Lower lobe of right lung (tissue), 2 donors: Measurements from ENCODE around the gene MGAT4A. TPM values are rescaled to one million over a fixed set of nuclear protein-coding genes. Genes with fewer than 3 reads are reported as not detected.

Source experiments
- ATAC-seq, 2 donors: fragments of 200-7000 bp; cut with Tn5 transposase; one replicate each; pipeline ENCODE4 v1.9.1; 2020 to 2022; ENCODE audit warnings: mild to moderate bottlenecking in 2 of 2, moderate library complexity in 2 of 2
- DNase-seq: peaks from one replicate; pipeline ENCODE4 v3.0.0-alpha.2; 2020
- H3K27ac ChIP-seq: fragments of 200-600 bp; one replicate; pipeline ENCODE4 v1.8.0; 2022
- H3K27me3 ChIP-seq: fragments of 200-600 bp; one replicate; pipeline ENCODE4 v1.8.0; 2022; ENCODE audit warnings: low read depth
- H3K36me3 ChIP-seq: fragments of 200-600 bp; one replicate; pipeline ENCODE4 v1.8.0; 2022; ENCODE audit warnings: mild to moderate bottlenecking
- H3K4me1 ChIP-seq: fragments of 200-600 bp; one replicate; pipeline ENCODE4 v1.8.0; 2022
- H3K4me3 ChIP-seq: fragments of 200-600 bp; one replicate; pipeline ENCODE4 v1.8.0; 2022; ENCODE audit warnings: mild to moderate bottlenecking
- H3K9me3 ChIP-seq: fragments of 200-600 bp; one replicate; pipeline ENCODE4 v1.8.0; 2022
- intact Hi-C: fragments of 100-400 bp; cut with DNase I; formaldehyde crosslinking; loops from one replicate; pipeline ENCODE4 v1.11.0; 2022
- total RNA-seq: library from RNA; stranded (reverse); fragmentation: NEBNext Ultra II Directional; extraction: Animal tissue kit (Norgen Biotek cat#: 25700); gene quantifications from one replicate; pipeline ENCODE4 v1.2.1, GENCODE V29; 2021
- TF ChIP-seq, protein P1 (sequence below): fragments of 200-600 bp; IDR thresholded peaks from one replicate; pipeline ENCODE4 v1.8.0; 2022; ENCODE audit warnings: antibody characterized with exemption, mild to moderate bottlenecking
- donor health status: DM: no; HTN: yes; CAD: no; lungs with severe emphysema.

MGAT4A gene
- total RNA-seq, 1 donor from 2014 or later: 82.0 TPM

- Histone ChIP-seq H3K36me3 (no peaks in the 10 kb centered on the region), H3K4me3 (peak overlapping the region; percentile 25), H3K27ac (peak overlapping the region; percentile 62), H3K9me3 (no peaks in the 10 kb centered on the region), H3K4me1 (peaks cover 49% of the 10 kb centered on the region), H3K27me3 (no peaks in the 10 kb centered on the region)
- DNase-seq (no peak), ATAC-seq (peak; percentile 12 to 29)
- TF ChIP-seq, protein P1, sequence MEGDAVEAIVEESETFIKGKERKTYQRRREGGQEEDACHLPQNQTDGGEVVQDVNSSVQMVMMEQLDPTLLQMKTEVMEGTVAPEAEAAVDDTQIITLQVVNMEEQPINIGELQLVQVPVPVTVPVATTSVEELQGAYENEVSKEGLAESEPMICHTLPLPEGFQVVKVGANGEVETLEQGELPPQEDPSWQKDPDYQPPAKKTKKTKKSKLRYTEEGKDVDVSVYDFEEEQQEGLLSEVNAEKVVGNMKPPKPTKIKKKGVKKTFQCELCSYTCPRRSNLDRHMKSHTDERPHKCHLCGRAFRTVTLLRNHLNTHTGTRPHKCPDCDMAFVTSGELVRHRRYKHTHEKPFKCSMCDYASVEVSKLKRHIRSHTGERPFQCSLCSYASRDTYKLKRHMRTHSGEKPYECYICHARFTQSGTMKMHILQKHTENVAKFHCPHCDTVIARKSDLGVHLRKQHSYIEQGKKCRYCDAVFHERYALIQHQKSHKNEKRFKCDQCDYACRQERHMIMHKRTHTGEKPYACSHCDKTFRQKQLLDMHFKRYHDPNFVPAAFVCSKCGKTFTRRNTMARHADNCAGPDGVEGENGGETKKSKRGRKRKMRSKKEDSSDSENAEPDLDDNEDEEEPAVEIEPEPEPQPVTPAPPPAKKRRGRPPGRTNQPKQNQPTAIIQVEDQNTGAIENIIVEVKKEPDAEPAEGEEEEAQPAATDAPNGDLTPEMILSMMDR: no peak
- intact Hi-C loops: no loop called here
These were observed 41.0 kb upstream of the MGAT4A start for GRCh38 chr2:98771721-98772524.

DNA sequence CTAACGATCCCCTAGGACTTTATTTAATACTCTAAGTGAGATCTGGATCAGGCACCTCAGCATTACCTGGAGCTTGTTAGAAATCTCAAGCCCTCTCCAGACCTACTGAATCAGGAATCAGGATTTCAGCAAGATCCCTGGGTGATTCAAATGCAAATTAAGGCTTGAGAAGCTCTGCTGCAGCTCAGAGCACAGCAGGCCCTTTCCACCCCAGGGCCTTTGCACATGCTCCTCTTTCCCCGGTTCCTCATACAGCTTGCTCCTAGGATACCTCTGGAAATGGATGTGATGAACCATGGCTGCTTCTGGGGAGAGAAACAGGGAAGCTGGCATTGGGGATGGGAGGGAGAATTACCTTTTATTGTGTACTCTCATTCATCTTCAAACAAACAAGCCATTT lies 40.3 kb upstream of the MGAT4A start:
- intact Hi-C loops: no loop called here
- H3K4me3 ChIP-seq: peak overlapping the region; percentile 25

DNA sequence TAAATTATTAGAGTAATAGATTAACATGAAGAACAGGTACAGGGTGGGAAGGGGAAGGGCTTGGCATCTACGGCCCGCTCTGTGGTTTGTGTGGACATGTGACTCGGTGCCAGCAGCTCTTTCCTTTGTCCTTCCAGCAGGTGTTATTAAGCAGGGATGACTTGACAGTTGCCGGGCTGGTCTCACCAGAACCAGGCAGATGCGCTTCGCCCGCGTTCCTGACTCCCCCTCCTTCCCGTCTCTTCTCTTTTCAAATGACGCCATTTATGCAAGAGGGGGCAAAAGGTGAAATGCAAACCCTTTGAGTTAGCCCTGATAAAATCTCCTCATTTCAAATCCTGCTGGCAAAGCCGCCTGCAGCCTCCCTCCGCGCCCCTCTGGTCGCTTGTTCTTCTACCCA lies 38.9 kb upstream of the MGAT4A start:
- no peak overlapping the region for H3K4me3 ChIP-seq
- no peaks in the 10 kb centered on the region for H3K36me3 ChIP-seq
- H3K9me3 ChIP-seq: no peaks in the 10 kb centered on the region
- no peak for ATAC-seq
- intact Hi-C loops: no loop called here
- no peak overlapping the region for H3K27ac ChIP-seq
- TF ChIP-seq, protein P1: no peak
- H3K27me3 ChIP-seq: no peaks in the 10 kb centered on the region
- no peak for DNase-seq
- H3K4me1 ChIP-seq: peaks cover 40% of the 10 kb centered on the region

More for the DNA sequence above, 40.3 kb upstream of the MGAT4A start:
- Histone ChIP-seq H3K27ac (peak overlapping the region; percentile 62), H3K27me3 (no peaks in the 10 kb centered on the region), H3K4me1 (peaks cover 49% of the 10 kb centered on the region), H3K36me3 (no peaks in the 10 kb centered on the region), H3K9me3 (no peaks in the 10 kb centered on the region)
- ATAC-seq (no peak), DNase-seq (no peak)
- TF ChIP-seq, protein P1: no peak

DNA sequence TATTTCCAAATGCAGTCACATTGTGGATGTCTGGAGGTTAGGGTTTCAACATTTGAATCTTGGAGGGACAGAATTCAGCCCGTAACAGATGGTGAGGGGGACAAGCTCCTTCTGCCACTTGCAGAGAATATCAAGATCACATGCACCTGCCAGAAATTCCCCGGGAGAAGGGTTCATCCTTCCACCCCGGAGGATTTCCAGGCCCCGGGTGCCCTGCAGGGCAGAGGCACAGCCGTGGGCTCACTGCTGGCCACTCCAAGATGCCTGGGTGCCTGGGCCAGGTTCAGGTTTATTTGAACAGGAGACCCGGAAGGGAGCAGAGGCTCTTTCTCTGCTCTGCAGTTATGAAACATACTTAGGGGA lies 38.2 kb upstream of the MGAT4A start:
- peaks cover 41% of the 10 kb centered on the region for H3K4me1 ChIP-seq
- no peaks in the 10 kb centered on the region for H3K27me3 ChIP-seq
- no peak for DNase-seq
- H3K27ac ChIP-seq: no peak overlapping the region
- no peaks in the 10 kb centered on the region for H3K36me3 ChIP-seq
- TF ChIP-seq, protein P1: no peak
- H3K4me3 ChIP-seq: no peak overlapping the region
- ATAC-seq: no peak
- intact Hi-C loops: no loop called here
- no peaks in the 10 kb centered on the region for H3K9me3 ChIP-seq

GRCh38 chr2:98768384-98769113 lies 37.6 kb upstream of the MGAT4A start:
- no peak overlapping the region for H3K4me3 ChIP-seq
- H3K27ac ChIP-seq: peak overlapping the region; percentile 5
- no peaks in the 10 kb centered on the region for H3K9me3 ChIP-seq
- TF ChIP-seq, protein P1: no peak
- H3K4me1 ChIP-seq: peaks cover 46% of the 10 kb centered on the region
- DNase-seq: no peak
- no peaks in the 10 kb centered on the region for H3K36me3 ChIP-seq
- intact Hi-C loops: no loop called here
- H3K27me3 ChIP-seq: no peaks in the 10 kb centered on the region
- peak in 1 of 2 donors; percentile 9 for ATAC-seq
